OCI-LY3 (cell line): Measurements from ENCODE around the gene FRMD6.

Source experiments
- EZH2phosphoT487 ChIP-seq: fragments of 200-600 bp; shearing (Covaris generic); IDR thresholded peaks from 2 replicates; pipeline ENCODE4 v1.6.1; 2018; ENCODE audit warnings: antibody characterized with exemption, mixed run types, low read depth
- TF ChIP-seq, protein P1 (sequence below): fragments of 200-600, 300-600 bp; sonication (generic); IDR thresholded peaks from 2 replicates; pipeline ENCODE4 v1.5.1; 2014; ENCODE audit warnings: antibody characterized with exemption, low read length, low read depth

- TF ChIP-seq, protein P1, sequence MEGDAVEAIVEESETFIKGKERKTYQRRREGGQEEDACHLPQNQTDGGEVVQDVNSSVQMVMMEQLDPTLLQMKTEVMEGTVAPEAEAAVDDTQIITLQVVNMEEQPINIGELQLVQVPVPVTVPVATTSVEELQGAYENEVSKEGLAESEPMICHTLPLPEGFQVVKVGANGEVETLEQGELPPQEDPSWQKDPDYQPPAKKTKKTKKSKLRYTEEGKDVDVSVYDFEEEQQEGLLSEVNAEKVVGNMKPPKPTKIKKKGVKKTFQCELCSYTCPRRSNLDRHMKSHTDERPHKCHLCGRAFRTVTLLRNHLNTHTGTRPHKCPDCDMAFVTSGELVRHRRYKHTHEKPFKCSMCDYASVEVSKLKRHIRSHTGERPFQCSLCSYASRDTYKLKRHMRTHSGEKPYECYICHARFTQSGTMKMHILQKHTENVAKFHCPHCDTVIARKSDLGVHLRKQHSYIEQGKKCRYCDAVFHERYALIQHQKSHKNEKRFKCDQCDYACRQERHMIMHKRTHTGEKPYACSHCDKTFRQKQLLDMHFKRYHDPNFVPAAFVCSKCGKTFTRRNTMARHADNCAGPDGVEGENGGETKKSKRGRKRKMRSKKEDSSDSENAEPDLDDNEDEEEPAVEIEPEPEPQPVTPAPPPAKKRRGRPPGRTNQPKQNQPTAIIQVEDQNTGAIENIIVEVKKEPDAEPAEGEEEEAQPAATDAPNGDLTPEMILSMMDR = no peak
- no peak for TF ChIP-seq EZH2phosphoT487
Measured at GRCh38 chr14:51677738-51678137, 26.0 kb downstream of the FRMD6 start.
